Endodermal cell (in vitro differentiated cells): ENCODE measurements around the gene NAV2. TPM values are rescaled to one million over a fixed set of nuclear protein-coding genes. Genes with fewer than 3 reads are reported as not detected.

Source experiments
- DNase-seq: peaks from one replicate; pipeline ENCODE4 v3.0.0-alpha.2; 2017
- H3K27ac ChIP-seq: 2 replicates; pipeline ENCODE4 v1.5.1; 2013; ENCODE audit warnings: mild to moderate bottlenecking, low read depth, low read length, moderate library complexity
- H3K27me3 ChIP-seq: 2 replicates; pipeline ENCODE4 v1.6.1; 2013; ENCODE audit warnings: mild to moderate bottlenecking, low read length, moderate library complexity; ENCODE audit not compliant: insufficient read depth, control insufficient read depth, poor library complexity, severe bottlenecking
- H3K36me3 ChIP-seq: 2 replicates; pipeline ENCODE4 v1.7.0; 2013; ENCODE audit warnings: mild to moderate bottlenecking, low read length, moderate library complexity; ENCODE audit not compliant: control insufficient read depth, insufficient read depth
- H3K4me1 ChIP-seq: one replicate; pipeline ENCODE4 v1.7.0; 2013; ENCODE audit warnings: low read length; ENCODE audit not compliant: control insufficient read depth, insufficient read depth
- H3K4me3 ChIP-seq: 2 replicates; pipeline ENCODE4 v1.5.1; 2013; ENCODE audit warnings: mild to moderate bottlenecking, low read length, moderate library complexity
- H3K9ac ChIP-seq: 2 replicates; pipeline ENCODE4 v1.6.1; 2013; ENCODE audit warnings: mild to moderate bottlenecking, low read length, moderate library complexity; ENCODE audit not compliant: poor library complexity, severe bottlenecking; ENCODE audit errors: extremely low read depth
- H3K9me3 ChIP-seq: 2 replicates; pipeline ENCODE4 v1.6.1; 2013; ENCODE audit warnings: mild to moderate bottlenecking, low read length, moderate library complexity; ENCODE audit not compliant: control insufficient read depth
- H3K27ac Mint-ChIP-seq: 2 replicates; pipeline ENCODE4 v1.8.0; 2020; ENCODE audit warnings: mixed read lengths
- H3K27me3 Mint-ChIP-seq: 2 replicates; pipeline ENCODE4 v1.8.0; 2021; ENCODE audit warnings: mild to moderate bottlenecking, mixed read lengths; ENCODE audit not compliant: insufficient read depth
- H3K36me3 Mint-ChIP-seq: 2 replicates; pipeline ENCODE4 v1.8.0; 2020; ENCODE audit warnings: low read depth, mixed read lengths
- H3K4me1 Mint-ChIP-seq: 2 replicates; pipeline ENCODE4 v1.8.0; 2020; ENCODE audit warnings: mixed read lengths
- H3K4me3 Mint-ChIP-seq: 2 replicates; pipeline ENCODE4 v1.8.0; 2020; ENCODE audit warnings: mild to moderate bottlenecking, moderate library complexity, mixed read lengths
- H3K9me3 Mint-ChIP-seq: 2 replicates; pipeline ENCODE4 v1.8.0; 2020; ENCODE audit warnings: mild to moderate bottlenecking, mixed read lengths
- WGBS, 2 experiments: methylation state at CpG; one replicate each; pipeline versions ENCODE4 v1.1.5 to v1.1.7; 2013; ENCODE audit warnings: missing lambda C conversion rate in 2 of 2, mixed read lengths in 1 of 2; ENCODE audit not compliant: insufficient coverage in 1 of 2, insufficient read length in 1 of 2; 5-methylcytosine and 5-hydroxymethylcytosine counted together
- total RNA-seq, 2 donors: library from RNA; stranded (reverse); fragmentation: NEBNext Ultra II Directional in 1 of 2; extraction: Animal tissue kit (Norgen Biotek cat#: 25700) in 1 of 2; gene quantifications; 2 replicates in 1 of 2; 3 replicates in 1 of 2; pipeline ENCODE4 v1.2.1, GENCODE V29; 2021
- TF ChIP-seq, protein P1 (sequence below): fragments of 200-600 bp; sonication (generic); conservative IDR thresholded peaks from 2 replicates; pipeline ENCODE4 v1.5.0; 2021; ENCODE audit warnings: antibody characterized with exemption, mild to moderate bottlenecking

The NAV2 gene
- total RNA-seq, 2 donors from 2014 or later, result 37.1 to 42.4 TPM

DNA sequence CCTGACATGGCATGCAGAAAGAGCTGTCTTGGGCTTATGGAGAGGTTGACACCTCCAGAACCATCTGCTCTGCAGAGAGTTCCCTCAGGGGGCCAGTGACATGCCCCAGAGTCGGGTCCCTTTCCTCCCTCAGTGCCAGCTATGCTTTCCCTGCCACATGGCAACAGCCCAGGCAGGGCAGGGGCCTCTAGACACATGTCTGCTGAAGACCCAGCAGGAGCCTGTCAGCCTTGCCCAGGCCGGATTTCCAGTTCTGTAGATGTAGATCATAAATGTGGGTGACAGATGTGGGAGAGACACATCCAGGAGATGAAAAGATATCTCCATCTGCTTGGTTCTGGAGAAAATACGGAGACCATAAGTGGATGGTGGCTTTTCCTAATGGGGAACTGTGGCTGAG, 25.5 kb downstream of the NAV2 start:
- Mint-ChIP-seq H3K4me3 (no peak overlapping the region), H3K4me1 (peaks cover 26% of the 10 kb centered on the region), H3K36me3 (no peaks in the 10 kb centered on the region), H3K27me3 (peaks cover 3% of the 10 kb centered on the region), H3K9me3 (no peaks in the 10 kb centered on the region), H3K27ac (no peak overlapping the region)
- Histone ChIP-seq H3K4me1 (peaks cover 12% of the 10 kb centered on the region), H3K4me3 (no peak overlapping the region), H3K27me3 (peaks cover 4% of the 10 kb centered on the region), H3K9ac (no peak overlapping the region), H3K27ac (no peak overlapping the region), H3K9me3 (no peaks in the 10 kb centered on the region), H3K36me3 (no peaks in the 10 kb centered on the region)
- TF ChIP-seq, protein P1, sequence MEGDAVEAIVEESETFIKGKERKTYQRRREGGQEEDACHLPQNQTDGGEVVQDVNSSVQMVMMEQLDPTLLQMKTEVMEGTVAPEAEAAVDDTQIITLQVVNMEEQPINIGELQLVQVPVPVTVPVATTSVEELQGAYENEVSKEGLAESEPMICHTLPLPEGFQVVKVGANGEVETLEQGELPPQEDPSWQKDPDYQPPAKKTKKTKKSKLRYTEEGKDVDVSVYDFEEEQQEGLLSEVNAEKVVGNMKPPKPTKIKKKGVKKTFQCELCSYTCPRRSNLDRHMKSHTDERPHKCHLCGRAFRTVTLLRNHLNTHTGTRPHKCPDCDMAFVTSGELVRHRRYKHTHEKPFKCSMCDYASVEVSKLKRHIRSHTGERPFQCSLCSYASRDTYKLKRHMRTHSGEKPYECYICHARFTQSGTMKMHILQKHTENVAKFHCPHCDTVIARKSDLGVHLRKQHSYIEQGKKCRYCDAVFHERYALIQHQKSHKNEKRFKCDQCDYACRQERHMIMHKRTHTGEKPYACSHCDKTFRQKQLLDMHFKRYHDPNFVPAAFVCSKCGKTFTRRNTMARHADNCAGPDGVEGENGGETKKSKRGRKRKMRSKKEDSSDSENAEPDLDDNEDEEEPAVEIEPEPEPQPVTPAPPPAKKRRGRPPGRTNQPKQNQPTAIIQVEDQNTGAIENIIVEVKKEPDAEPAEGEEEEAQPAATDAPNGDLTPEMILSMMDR, result no peak
- no peak for DNase-seq
- 61% methylated on average over 3 of the region's 3 CpGs; no CpG with 5 or more reads in 1 of the 2 experiments for WGBS, 2 experiments

DNA sequence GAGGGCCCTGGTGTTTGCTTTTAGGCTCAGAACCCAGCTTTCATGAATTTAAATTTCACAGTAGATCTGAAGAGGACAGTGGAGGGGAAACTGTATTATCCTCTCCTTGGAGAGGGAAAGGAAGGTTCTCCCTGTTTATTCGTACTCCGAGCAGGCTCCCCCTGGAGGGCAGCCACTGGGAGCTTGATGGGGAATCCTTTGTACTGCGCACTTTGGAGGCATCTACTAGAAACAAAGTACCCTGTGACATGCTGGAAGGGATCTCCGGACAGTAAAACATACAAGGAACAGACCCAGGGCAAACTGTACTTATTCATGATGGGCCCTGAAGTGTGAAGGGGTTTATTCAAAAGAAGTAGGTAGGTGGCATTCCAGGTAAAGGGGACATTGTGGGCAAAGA, 27.2 kb downstream of the NAV2 start:
- Histone ChIP-seq H3K9ac (no peak overlapping the region), H3K9me3 (no peaks in the 10 kb centered on the region), H3K36me3 (no peaks in the 10 kb centered on the region), H3K4me3 (no peak overlapping the region), H3K27me3 (peaks cover 2% of the 10 kb centered on the region), H3K27ac (no peak overlapping the region), H3K4me1 (peaks cover 12% of the 10 kb centered on the region)
- H3K4me1 Mint-ChIP-seq, result peaks cover 26% of the 10 kb centered on the region
- peak; percentile 78 for DNase-seq
- no peaks in the 10 kb centered on the region for H3K27me3 Mint-ChIP-seq
- 51 to 59% methylated on average over 4 of the region's 4 CpGs for WGBS, 2 experiments
- no peak overlapping the region for H3K4me3 Mint-ChIP-seq
- peak overlapping the region; percentile 59 for H3K27ac Mint-ChIP-seq
- H3K36me3 Mint-ChIP-seq, result no peaks in the 10 kb centered on the region
- no peaks in the 10 kb centered on the region for H3K9me3 Mint-ChIP-seq
- TF ChIP-seq, protein P1, result peak; percentile 73

DNA sequence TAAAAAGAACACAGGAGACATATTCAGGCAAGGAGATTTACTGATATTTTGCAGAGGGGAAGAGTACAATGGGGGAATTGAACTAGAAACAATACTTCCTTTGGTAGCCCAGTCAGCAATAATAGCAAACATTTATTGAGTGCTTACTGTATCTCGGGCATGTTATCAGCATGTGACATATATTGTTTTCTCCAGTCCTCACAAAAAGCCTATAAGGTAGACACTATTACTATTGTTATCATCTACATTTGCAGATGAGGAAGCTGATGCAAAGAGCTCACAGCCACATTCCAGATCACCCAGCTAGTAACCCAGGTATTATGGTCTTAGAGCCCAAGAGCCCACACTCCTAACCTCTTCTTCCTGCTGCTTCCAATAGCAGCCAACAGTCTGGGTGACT, 27.9 kb downstream of the NAV2 start:
- TF ChIP-seq, protein P1, result no peak
- H3K9me3 ChIP-seq, result no peaks in the 10 kb centered on the region
- H3K9ac ChIP-seq, result no peak overlapping the region
- Mint-ChIP-seq H3K27me3 (no peaks in the 10 kb centered on the region), H3K4me3 (no peak overlapping the region), H3K27ac (no peak overlapping the region), H3K4me1 (peaks cover 26% of the 10 kb centered on the region), H3K9me3 (peaks cover 2% of the 10 kb centered on the region), H3K36me3 (no peaks in the 10 kb centered on the region)
- no peak overlapping the region for H3K4me3 ChIP-seq
- H3K36me3 ChIP-seq, result no peaks in the 10 kb centered on the region
- DNase-seq, result no peak
- no peak overlapping the region for H3K27ac ChIP-seq
- H3K27me3 ChIP-seq, result no peaks in the 10 kb centered on the region
- 93% methylated on average over 1 of the region's 1 CpG; no CpG with 5 or more reads in 1 of the 2 experiments for WGBS, 2 experiments
- H3K4me1 ChIP-seq, result peaks cover 12% of the 10 kb centered on the region
